Endothelial cell of umbilical vein (primary cell): ENCODE data around the gene TRERF1.
"Not testable (repeated sequence)": the region's sequence is repeated elsewhere in the genome, so short reads cannot be mapped to it uniquely, and the experiment has no call there.

Source experiments
- POLR2A ChIP-seq: IDR thresholded peaks from 2 replicates; pipeline ENCODE4 v1.6.1; 2012; ENCODE audit warnings: low read depth, mild to moderate bottlenecking, control low read depth, low read length
- TF ChIP-seq, protein P1 (sequence below), 2 donors: IDR thresholded peaks; 1 replicate in 1 of 2; 2 replicates in 1 of 2; pipeline ENCODE4 v1.5.1; 2011; ENCODE audit warnings: low read length in 2 of 2, mild to moderate bottlenecking in 2 of 2, moderate library complexity in 2 of 2, control low read depth in 1 of 2, inconsistent platforms in 1 of 2, low read depth in 1 of 2; ENCODE audit not compliant: insufficient read depth in 1 of 2; ENCODE audit errors: extremely low read depth in 1 of 2

DNA sequence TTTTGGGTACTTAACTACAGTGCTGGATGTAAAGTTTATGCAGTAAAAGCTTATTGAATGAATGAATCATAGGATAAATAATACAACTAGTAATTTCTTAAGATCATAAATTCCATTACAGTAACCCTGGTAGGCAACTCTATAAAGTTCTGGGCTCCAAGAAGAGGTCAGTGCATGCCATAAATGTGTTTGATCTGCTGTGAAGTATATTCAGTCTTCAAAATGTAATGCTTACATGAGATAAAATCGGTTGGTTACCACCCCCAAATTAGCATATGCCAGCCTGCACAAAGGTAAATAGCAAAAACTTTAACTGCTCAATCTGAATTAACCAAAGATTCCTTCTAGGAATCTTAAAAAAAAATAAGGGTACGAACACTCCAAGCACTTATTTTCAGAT is 244.2 kb downstream of the TRERF1 start:
- TF ChIP-seq, protein P1, sequence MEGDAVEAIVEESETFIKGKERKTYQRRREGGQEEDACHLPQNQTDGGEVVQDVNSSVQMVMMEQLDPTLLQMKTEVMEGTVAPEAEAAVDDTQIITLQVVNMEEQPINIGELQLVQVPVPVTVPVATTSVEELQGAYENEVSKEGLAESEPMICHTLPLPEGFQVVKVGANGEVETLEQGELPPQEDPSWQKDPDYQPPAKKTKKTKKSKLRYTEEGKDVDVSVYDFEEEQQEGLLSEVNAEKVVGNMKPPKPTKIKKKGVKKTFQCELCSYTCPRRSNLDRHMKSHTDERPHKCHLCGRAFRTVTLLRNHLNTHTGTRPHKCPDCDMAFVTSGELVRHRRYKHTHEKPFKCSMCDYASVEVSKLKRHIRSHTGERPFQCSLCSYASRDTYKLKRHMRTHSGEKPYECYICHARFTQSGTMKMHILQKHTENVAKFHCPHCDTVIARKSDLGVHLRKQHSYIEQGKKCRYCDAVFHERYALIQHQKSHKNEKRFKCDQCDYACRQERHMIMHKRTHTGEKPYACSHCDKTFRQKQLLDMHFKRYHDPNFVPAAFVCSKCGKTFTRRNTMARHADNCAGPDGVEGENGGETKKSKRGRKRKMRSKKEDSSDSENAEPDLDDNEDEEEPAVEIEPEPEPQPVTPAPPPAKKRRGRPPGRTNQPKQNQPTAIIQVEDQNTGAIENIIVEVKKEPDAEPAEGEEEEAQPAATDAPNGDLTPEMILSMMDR (IDR thresholded peaks at IDR 0.05; ENCODE audit: extremely low read depth in 1 of 2, insufficient read depth in 1 of 2, low read depth in 1 of 2, low read length in 2 of 2) = not testable (repeated sequence)
- TF ChIP-seq POLR2A = not testable (repeated sequence)
